Ectodermal cell (in vitro differentiated cells): ENCODE measurements around the gene GRIK1.

Source experiments
- H3K27ac ChIP-seq: 2 replicates; pipeline ENCODE4 v1.7.0; 2013; ENCODE audit warnings: mild to moderate bottlenecking, low read depth, low read length; ENCODE audit not compliant: insufficient read depth, poor library complexity, severe bottlenecking
- H3K27me3 ChIP-seq: 2 replicates; pipeline ENCODE4 v1.7.0; 2013; ENCODE audit warnings: mild to moderate bottlenecking, low read length; ENCODE audit not compliant: insufficient read depth, control insufficient read depth, poor library complexity, severe bottlenecking
- H3K36me3 ChIP-seq: one replicate; pipeline ENCODE4 v1.7.0; 2013; ENCODE audit warnings: low read length; ENCODE audit not compliant: control insufficient read depth, insufficient read depth
- H3K4me1 ChIP-seq: one replicate; pipeline ENCODE4 v1.7.0; 2013; ENCODE audit warnings: low read length; ENCODE audit not compliant: control insufficient read depth, insufficient read depth
- H3K4me3 ChIP-seq: 2 replicates; pipeline ENCODE4 v1.7.0; 2013; ENCODE audit warnings: low read depth, low read length, control low read depth; ENCODE audit not compliant: insufficient read depth
- H3K9me3 ChIP-seq: 2 replicates; pipeline ENCODE4 v1.7.0; 2013; ENCODE audit warnings: mild to moderate bottlenecking, low read length, moderate library complexity; ENCODE audit not compliant: control insufficient read depth
- WGBS, 2 experiments: methylation state at CpG; one replicate each; pipeline ENCODE4 v1.1.7; 2013; ENCODE audit warnings: missing lambda C conversion rate in 2 of 2; 5-methylcytosine and 5-hydroxymethylcytosine counted together

GRIK1 gene

DNA sequence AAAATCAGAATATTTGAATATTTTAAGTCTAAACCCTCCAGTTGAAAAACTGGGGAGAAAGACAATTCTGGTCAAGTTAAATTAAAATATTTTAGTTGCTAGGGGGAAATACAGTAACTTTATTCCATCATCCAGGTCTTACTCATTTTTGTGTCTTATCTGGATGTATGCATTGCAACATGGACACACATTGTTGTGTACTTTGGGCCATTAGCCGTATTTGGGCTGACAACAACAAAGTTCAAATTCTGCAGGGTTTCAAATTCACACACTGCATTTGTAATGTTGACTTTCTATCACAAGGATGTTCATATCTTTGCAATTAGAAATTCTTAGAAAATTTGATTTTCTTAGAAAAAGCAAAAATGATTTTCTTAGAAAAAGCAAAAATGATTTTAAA, 391.8 kb downstream of the GRIK1 start:
- no peaks in the 10 kb centered on the region for H3K4me1 ChIP-seq
- H3K27ac ChIP-seq = no peak overlapping the region
- H3K36me3 ChIP-seq = no peaks in the 10 kb centered on the region
- H3K4me3 ChIP-seq = no peak overlapping the region
- WGBS, 2 experiments = 92 to 100% methylated on average over 1 of the region's 1 CpG
- H3K9me3 ChIP-seq = no peaks in the 10 kb centered on the region
- no peaks in the 10 kb centered on the region for H3K27me3 ChIP-seq

DNA sequence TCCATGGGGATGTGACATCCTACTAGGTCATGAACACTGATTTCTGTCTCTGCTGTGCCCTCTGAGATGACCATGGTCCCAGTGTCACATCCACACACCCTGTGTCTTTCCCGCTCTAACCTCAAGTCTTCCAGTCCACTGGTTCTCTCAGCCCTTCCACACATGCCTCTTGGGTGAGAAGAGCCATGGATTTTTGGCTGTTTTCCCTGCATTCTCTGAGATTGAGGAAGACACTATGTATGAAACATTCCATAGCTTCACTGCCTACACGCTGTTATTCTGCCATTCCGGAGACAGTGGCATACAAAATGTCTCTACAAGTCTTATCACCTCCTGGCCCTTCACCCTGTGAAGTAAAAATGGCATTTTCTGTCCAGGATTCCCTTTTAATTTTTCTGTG, 393.7 kb downstream of the GRIK1 start:
- Histone ChIP-seq H3K4me3 (no peak overlapping the region), H3K4me1 (no peaks in the 10 kb centered on the region), H3K36me3 (no peaks in the 10 kb centered on the region), H3K9me3 (no peaks in the 10 kb centered on the region), H3K27ac (no peak overlapping the region), H3K27me3 (no peaks in the 10 kb centered on the region)
- WGBS, 2 experiments = 97 to 100% methylated on average over 3 of the region's 3 CpGs

GRCh38 chr21:29540289-29540688, 399.5 kb downstream of the GRIK1 start:
- WGBS, 2 experiments = 93 to 95% methylated on average over 1 of the region's 1 CpG
- Histone ChIP-seq H3K27me3 (no peaks in the 10 kb centered on the region), H3K9me3 (no peaks in the 10 kb centered on the region), H3K27ac (no peak overlapping the region), H3K4me1 (no peaks in the 10 kb centered on the region), H3K36me3 (no peaks in the 10 kb centered on the region), H3K4me3 (no peak overlapping the region)

- Histone ChIP-seq H3K4me3 (no peak overlapping the region), H3K4me1 (no peaks in the 10 kb centered on the region), H3K36me3 (no peaks in the 10 kb centered on the region), H3K27ac (no peak overlapping the region), H3K9me3 (no peaks in the 10 kb centered on the region), H3K27me3 (no peaks in the 10 kb centered on the region)
Measured at GRCh38 chr21:29538115-29538514, 401.7 kb downstream of the GRIK1 start.

- no peak overlapping the region for H3K27ac ChIP-seq
- H3K9me3 ChIP-seq = no peaks in the 10 kb centered on the region
- no peaks in the 10 kb centered on the region for H3K4me1 ChIP-seq
- H3K36me3 ChIP-seq = no peaks in the 10 kb centered on the region
- H3K4me3 ChIP-seq = no peak overlapping the region
- H3K27me3 ChIP-seq = no peaks in the 10 kb centered on the region
- 88 to 89% methylated on average over 2 of the region's 3 CpGs for WGBS, 2 experiments
Measured at GRCh38 chr21:29534448-29534847, 405.3 kb downstream of the GRIK1 start.

- no peaks in the 10 kb centered on the region for H3K36me3 ChIP-seq
- H3K27me3 ChIP-seq = no peaks in the 10 kb centered on the region
- H3K27ac ChIP-seq = no peak overlapping the region
- H3K4me1 ChIP-seq = no peaks in the 10 kb centered on the region
- H3K9me3 ChIP-seq = no peaks in the 10 kb centered on the region
- H3K4me3 ChIP-seq = no peak overlapping the region
- WGBS, 2 experiments = 93 to 96% methylated on average over 3 to 4 of the region's 4 CpGs
Measured at GRCh38 chr21:29529139-29529538, 410.7 kb downstream of the GRIK1 start.

- Histone ChIP-seq H3K4me1 (no peaks in the 10 kb centered on the region), H3K27me3 (no peaks in the 10 kb centered on the region), H3K27ac (no peak overlapping the region), H3K4me3 (no peak overlapping the region), H3K9me3 (no peaks in the 10 kb centered on the region), H3K36me3 (no peaks in the 10 kb centered on the region)
- 92 to 95% methylated on average over 2 of the region's 2 CpGs for WGBS, 2 experiments
Measured at GRCh38 chr21:29526545-29526944, 413.3 kb downstream of the GRIK1 start.

- no peaks in the 10 kb centered on the region for H3K9me3 ChIP-seq
- H3K36me3 ChIP-seq = no peaks in the 10 kb centered on the region
- 87% methylated on average over 1 of the region's 1 CpG; no CpG with 5 or more reads in 1 of the 2 experiments for WGBS, 2 experiments
- no peak overlapping the region for H3K4me3 ChIP-seq
- no peaks in the 10 kb centered on the region for H3K27me3 ChIP-seq
- no peak overlapping the region for H3K27ac ChIP-seq
- H3K4me1 ChIP-seq = no peaks in the 10 kb centered on the region
Measured at GRCh38 chr21:29524055-29524454, 415.7 kb downstream of the GRIK1 start.

DNA sequence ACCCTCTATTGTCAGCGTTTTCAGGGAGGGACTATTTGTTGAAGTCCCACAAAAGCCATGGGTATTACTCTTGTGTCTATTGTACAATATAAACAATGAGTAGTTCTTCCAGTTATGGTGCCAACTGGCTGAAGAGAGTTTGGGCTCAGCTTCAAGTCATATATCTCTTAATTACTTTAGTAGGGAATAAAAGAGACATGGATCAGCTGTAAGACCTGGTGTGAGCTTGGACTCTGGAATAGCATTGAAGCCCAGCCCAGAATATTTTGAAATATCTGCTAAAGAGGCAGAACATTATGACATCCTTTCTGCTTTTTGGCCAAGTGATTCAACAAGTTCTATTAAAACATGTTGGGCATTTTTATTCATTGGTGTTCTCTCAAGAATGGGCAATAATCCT, 416.1 kb downstream of the GRIK1 start:
- no peaks in the 10 kb centered on the region for H3K27me3 ChIP-seq
- H3K27ac ChIP-seq = no peak overlapping the region
- H3K9me3 ChIP-seq = no peaks in the 10 kb centered on the region
- 92% methylated on average over 1 of the region's 1 CpG; no CpG with 5 or more reads in 1 of the 2 experiments for WGBS, 2 experiments
- H3K4me3 ChIP-seq = no peak overlapping the region
- H3K4me1 ChIP-seq = no peaks in the 10 kb centered on the region
- no peaks in the 10 kb centered on the region for H3K36me3 ChIP-seq

GRCh38 chr21:29521872-29522271, 417.9 kb downstream of the GRIK1 start:
- Histone ChIP-seq H3K4me3 (no peak overlapping the region), H3K27ac (no peak overlapping the region), H3K4me1 (no peaks in the 10 kb centered on the region), H3K36me3 (no peaks in the 10 kb centered on the region), H3K27me3 (no peaks in the 10 kb centered on the region), H3K9me3 (no peaks in the 10 kb centered on the region)
- WGBS, 2 experiments = 83 to 91% methylated on average over 1 of the region's 1 CpG

DNA sequence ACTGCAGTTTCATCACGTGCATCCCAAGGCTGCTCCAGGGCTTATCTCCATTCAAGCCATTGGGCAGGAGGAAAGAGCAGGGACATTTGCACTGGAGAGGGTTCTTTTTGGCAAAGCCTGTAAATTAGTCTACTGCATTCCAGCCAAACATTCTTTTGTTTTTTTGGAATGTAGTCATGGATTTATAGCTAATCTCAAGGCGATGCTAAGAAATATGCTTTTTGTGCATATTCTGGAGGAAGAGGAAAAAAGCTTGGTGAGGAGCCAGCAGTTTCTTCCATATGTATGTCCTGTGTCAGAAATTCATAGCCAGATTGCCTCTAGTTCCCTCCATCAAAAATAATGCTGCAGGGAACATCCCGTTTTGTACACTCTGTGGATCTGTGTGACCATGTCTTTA, 419.6 kb downstream of the GRIK1 start:
- Histone ChIP-seq H3K36me3 (no peaks in the 10 kb centered on the region), H3K27ac (no peak overlapping the region), H3K4me3 (no peak overlapping the region), H3K27me3 (no peaks in the 10 kb centered on the region), H3K4me1 (no peaks in the 10 kb centered on the region), H3K9me3 (no peaks in the 10 kb centered on the region)
- WGBS, 2 experiments = 93 to 94% methylated on average over 3 of the region's 3 CpGs
